Measurements from ENCODE around the gene CYSLTR2.

CYSLTR2 gene

DNA sequence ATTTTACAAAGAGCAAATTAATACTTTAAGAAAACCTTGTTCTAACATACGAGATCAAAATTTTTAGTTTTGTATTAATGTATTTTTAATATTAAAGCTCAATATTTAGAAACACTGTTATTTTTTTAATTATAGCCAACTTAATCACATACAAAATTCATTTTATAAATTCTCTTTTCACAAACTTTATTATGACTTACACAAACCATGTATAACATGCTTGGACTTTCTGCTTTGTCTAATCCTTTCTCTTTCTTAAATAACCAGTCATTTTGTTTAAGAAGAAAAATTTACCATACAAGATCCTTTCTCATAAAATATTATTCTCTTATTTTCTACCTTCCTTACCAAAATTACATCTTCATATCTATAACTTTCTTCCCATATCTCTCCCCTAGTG lies 62.2 kb downstream of the CYSLTR2 start:
- no peak for TF ChIP-seq EZH2 (IDR thresholded peaks at IDR 0.05; ENCODE audit: borderline replicate concordance, low read length)
- TF ChIP-seq, protein P1, sequence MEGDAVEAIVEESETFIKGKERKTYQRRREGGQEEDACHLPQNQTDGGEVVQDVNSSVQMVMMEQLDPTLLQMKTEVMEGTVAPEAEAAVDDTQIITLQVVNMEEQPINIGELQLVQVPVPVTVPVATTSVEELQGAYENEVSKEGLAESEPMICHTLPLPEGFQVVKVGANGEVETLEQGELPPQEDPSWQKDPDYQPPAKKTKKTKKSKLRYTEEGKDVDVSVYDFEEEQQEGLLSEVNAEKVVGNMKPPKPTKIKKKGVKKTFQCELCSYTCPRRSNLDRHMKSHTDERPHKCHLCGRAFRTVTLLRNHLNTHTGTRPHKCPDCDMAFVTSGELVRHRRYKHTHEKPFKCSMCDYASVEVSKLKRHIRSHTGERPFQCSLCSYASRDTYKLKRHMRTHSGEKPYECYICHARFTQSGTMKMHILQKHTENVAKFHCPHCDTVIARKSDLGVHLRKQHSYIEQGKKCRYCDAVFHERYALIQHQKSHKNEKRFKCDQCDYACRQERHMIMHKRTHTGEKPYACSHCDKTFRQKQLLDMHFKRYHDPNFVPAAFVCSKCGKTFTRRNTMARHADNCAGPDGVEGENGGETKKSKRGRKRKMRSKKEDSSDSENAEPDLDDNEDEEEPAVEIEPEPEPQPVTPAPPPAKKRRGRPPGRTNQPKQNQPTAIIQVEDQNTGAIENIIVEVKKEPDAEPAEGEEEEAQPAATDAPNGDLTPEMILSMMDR (IDR thresholded peaks at IDR 0.05; ENCODE audit: low read length), result no peak
- H2AFZ ChIP-seq (ENCODE audit: low read length), result no peak overlapping the region
- H3K9me3 ChIP-seq (ENCODE audit: low read length), result peaks cover 22% of the 10 kb centered on the region
- H3F3A ChIP-seq (ENCODE audit: insufficient read depth, low read length), result no peaks in the 10 kb centered on the region
- H3K9ac ChIP-seq (ENCODE audit: low read length), result no peak overlapping the region
- H3K27ac ChIP-seq (ENCODE audit: low read depth, low read length, poor library complexity, severe bottlenecking), result no peak overlapping the region
- H3K27me3 ChIP-seq (ENCODE audit: insufficient read depth, low read length), result no peaks in the 10 kb centered on the region
- H3K4me3 ChIP-seq (ENCODE audit: low read depth, low read length, poor library complexity, severe bottlenecking), result no peak overlapping the region
- H3K4me1 ChIP-seq (ENCODE audit: insufficient read depth, low read length, severe bottlenecking), result no peaks in the 10 kb centered on the region
- no peaks in the 10 kb centered on the region for H3K79me2 ChIP-seq (ENCODE audit: insufficient read depth, low read length)
- no peaks in the 10 kb centered on the region for H3K36me3 ChIP-seq (ENCODE audit: insufficient read depth, low read length)
- no peak overlapping the region for H3K4me2 ChIP-seq (ENCODE audit: low read length)
- no peaks in the 10 kb centered on the region for H3K9me2 ChIP-seq (ENCODE audit: low read depth, low read length)
- no peaks in the 10 kb centered on the region for H4K20me1 ChIP-seq (ENCODE audit: insufficient read depth, low read length)

DNA sequence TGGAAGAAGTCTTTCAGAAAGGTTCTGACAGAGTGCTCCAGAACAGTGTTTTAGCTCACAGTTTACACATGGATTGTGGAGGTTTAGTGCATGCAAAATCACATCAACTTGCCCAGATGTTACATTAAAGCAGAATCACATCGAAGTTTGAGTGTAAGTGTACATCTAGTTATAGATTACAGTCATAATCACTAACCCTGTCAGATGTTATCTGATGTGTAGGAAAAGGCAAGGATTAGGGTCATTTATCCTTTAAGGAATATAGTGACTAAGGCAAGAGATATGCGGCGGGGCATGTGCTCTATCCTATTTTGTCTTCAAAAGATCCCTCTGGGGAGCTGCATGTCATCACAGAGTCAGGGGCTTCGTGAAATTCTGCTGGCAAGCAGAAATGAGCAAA lies 66.9 kb downstream of the CYSLTR2 start:
- Histone ChIP-seq H3K36me3 (ENCODE audit: insufficient read depth, low read length) (no peaks in the 10 kb centered on the region), H3K79me2 (ENCODE audit: insufficient read depth, low read length) (no peaks in the 10 kb centered on the region), H3K9me3 (ENCODE audit: low read length) (peaks cover 15% of the 10 kb centered on the region), H3K9me2 (ENCODE audit: low read depth, low read length) (no peaks in the 10 kb centered on the region), H4K20me1 (ENCODE audit: insufficient read depth, low read length) (no peaks in the 10 kb centered on the region), H3K4me3 (ENCODE audit: low read depth, low read length, poor library complexity, severe bottlenecking) (no peak overlapping the region), H3K4me2 (ENCODE audit: low read length) (no peak overlapping the region), H3F3A (ENCODE audit: insufficient read depth, low read length) (no peaks in the 10 kb centered on the region), H3K9ac (ENCODE audit: low read length) (no peak overlapping the region), H3K27me3 (ENCODE audit: insufficient read depth, low read length) (no peaks in the 10 kb centered on the region), H3K27ac (ENCODE audit: low read depth, low read length, poor library complexity, severe bottlenecking) (no peak overlapping the region), H2AFZ (ENCODE audit: low read length) (no peak overlapping the region), H3K4me1 (ENCODE audit: insufficient read depth, low read length, severe bottlenecking) (no peaks in the 10 kb centered on the region)
- TF ChIP-seq EZH2 (IDR thresholded peaks at IDR 0.05; ENCODE audit: borderline replicate concordance, low read length), result no peak
- TF ChIP-seq, protein P1 (IDR thresholded peaks at IDR 0.05; ENCODE audit: low read length), result no peak

DNA sequence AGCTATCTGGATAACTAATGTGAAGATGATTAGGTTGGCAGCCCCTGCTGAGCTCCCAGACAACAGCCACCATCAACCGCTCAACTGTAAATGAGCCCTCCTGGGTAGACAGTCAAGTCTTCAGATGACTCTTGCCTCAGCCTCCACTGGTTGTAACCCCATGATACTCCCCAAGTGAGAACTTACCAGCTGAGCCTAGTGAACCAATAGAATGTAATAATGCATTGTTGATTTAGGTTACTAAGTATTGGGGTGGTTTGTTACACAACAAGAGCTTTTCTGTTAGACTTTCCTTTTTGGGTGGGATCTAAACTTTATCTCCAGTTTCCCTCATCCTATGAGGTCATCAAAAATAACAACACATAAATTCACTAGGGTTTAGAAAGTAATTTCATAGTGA lies 69.4 kb downstream of the CYSLTR2 start:
- H3K36me3 ChIP-seq (ENCODE audit: insufficient read depth, low read length), result no peaks in the 10 kb centered on the region
- H3K9me2 ChIP-seq (ENCODE audit: low read depth, low read length), result no peaks in the 10 kb centered on the region
- H3K9ac ChIP-seq (ENCODE audit: low read length), result no peak overlapping the region
- no peaks in the 10 kb centered on the region for H3K79me2 ChIP-seq (ENCODE audit: insufficient read depth, low read length)
- H3K27me3 ChIP-seq (ENCODE audit: insufficient read depth, low read length), result no peaks in the 10 kb centered on the region
- H3K4me3 ChIP-seq (ENCODE audit: low read depth, low read length, poor library complexity, severe bottlenecking), result no peak overlapping the region
- H3K27ac ChIP-seq (ENCODE audit: low read depth, low read length, poor library complexity, severe bottlenecking), result no peak overlapping the region
- H3K4me1 ChIP-seq (ENCODE audit: insufficient read depth, low read length, severe bottlenecking), result no peaks in the 10 kb centered on the region
- H4K20me1 ChIP-seq (ENCODE audit: insufficient read depth, low read length), result no peaks in the 10 kb centered on the region
- H3F3A ChIP-seq (ENCODE audit: insufficient read depth, low read length), result no peaks in the 10 kb centered on the region
- H2AFZ ChIP-seq (ENCODE audit: low read length), result no peak overlapping the region
- H3K9me3 ChIP-seq (ENCODE audit: low read length), result peaks cover 3% of the 10 kb centered on the region; the same call in 1 of the 2 replicates
- no peak overlapping the region for H3K4me2 ChIP-seq (ENCODE audit: low read length)
- TF ChIP-seq EZH2 (IDR thresholded peaks at IDR 0.05; ENCODE audit: borderline replicate concordance, low read length), result no peak
- TF ChIP-seq, protein P1 (IDR thresholded peaks at IDR 0.05; ENCODE audit: low read length), result no peak
